ENCODE results near the gene SDC3.
A peak's percentile ranks its signal among the peaks of the same experiment; 100 is the strongest.
"Not testable (repeated sequence)": the region's sequence is repeated elsewhere in the genome, so short reads cannot be mapped to it uniquely, and the experiment has no call there.

Gene SDC3, protein sequence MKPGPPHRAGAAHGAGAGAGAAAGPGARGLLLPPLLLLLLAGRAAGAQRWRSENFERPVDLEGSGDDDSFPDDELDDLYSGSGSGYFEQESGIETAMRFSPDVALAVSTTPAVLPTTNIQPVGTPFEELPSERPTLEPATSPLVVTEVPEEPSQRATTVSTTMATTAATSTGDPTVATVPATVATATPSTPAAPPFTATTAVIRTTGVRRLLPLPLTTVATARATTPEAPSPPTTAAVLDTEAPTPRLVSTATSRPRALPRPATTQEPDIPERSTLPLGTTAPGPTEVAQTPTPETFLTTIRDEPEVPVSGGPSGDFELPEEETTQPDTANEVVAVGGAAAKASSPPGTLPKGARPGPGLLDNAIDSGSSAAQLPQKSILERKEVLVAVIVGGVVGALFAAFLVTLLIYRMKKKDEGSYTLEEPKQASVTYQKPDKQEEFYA

DNA sequence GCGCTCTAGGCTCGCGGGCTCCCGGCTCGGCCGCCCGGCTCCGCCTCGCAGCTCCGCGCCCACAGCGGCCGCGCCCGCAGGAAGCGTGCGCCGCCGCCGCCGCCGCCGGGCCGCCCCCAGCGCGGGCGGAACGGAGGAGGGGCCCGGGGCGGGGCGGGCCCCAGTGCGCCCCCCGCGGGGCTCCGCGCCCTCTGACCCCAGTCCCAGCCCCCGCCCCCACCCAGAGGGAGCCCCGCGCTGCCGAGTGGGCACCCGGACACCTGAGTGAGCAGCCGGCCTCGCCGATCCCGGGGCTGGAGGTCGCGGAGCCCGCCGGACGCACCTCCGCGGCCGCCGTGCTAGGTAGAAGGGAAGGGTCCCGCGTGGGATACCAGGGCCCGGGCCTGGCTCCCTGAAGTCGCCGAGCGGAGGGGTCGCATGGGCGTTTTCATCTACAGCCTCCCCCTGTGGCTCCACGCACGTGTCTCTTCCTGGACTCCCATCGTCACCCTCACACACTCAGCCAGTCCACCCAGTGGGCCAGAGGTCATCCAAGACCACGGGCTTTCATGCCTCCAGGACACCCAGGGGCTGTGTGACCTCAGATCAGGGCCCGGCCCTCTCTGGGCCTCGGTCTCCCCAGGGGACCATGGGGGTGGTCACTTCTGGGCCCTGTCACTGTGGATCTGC is at the start of gene SDC3:
Gene SDC3, minus strand, starts transcription at position 63 of the 669 bp plus-strand sequence. CDS start 172 bp downstream, outside the sequence.
- Histone ChIP-seq H3K4me1 (ENCODE audit: insufficient read depth, low read length) (peaks cover 38% of the 10 kb centered on the region), H3K9ac (ENCODE audit: low read depth, low read length) (peak within 1 kb of the TSS; percentile 61), H3K36me3 (ENCODE audit: insufficient read depth, low read length) (no peaks in the 10 kb centered on the region), H3K9me3 (ENCODE audit: control insufficient read depth, insufficient read depth, low read length) (no peaks in the 10 kb centered on the region)

GRCh38 chr1:30957560-30958222 is 49.1 kb upstream of the SDC3 start:
- Histone ChIP-seq H3K9ac (ENCODE audit: low read depth, low read length) (no peak overlapping the region), H3K9me3 (ENCODE audit: control insufficient read depth, insufficient read depth, low read length) (no peaks in the 10 kb centered on the region), H3K4me1 (ENCODE audit: insufficient read depth, low read length) (no peaks in the 10 kb centered on the region), H3K36me3 (ENCODE audit: insufficient read depth, low read length) (peaks cover 16% of the 10 kb centered on the region)

- Histone ChIP-seq H3K9me3 (ENCODE audit: control insufficient read depth, insufficient read depth, low read length) (no peaks in the 10 kb centered on the region), H3K9ac (ENCODE audit: low read depth, low read length) (no peak overlapping the region), H3K36me3 (ENCODE audit: insufficient read depth, low read length) (peaks cover 22% of the 10 kb centered on the region), H3K4me1 (ENCODE audit: insufficient read depth, low read length) (no peaks in the 10 kb centered on the region)
These were observed 47.0 kb upstream of the SDC3 start for GRCh38 chr1:30955448-30956015.

GRCh38 chr1:30953685-30954084 is 45.1 kb upstream of the SDC3 start:
- H3K36me3 ChIP-seq (ENCODE audit: insufficient read depth, low read length) = peaks cover 30% of the 10 kb centered on the region
- no peaks in the 10 kb centered on the region for H3K9me3 ChIP-seq (ENCODE audit: control insufficient read depth, insufficient read depth, low read length)
- H3K9ac ChIP-seq (ENCODE audit: low read depth, low read length) = no peak overlapping the region
- no peaks in the 10 kb centered on the region for H3K4me1 ChIP-seq (ENCODE audit: insufficient read depth, low read length)

GRCh38 chr1:30952098-30952497 is 43.5 kb upstream of the SDC3 start:
- Histone ChIP-seq H3K4me1 (ENCODE audit: insufficient read depth, low read length) (no peaks in the 10 kb centered on the region), H3K9me3 (ENCODE audit: control insufficient read depth, insufficient read depth, low read length) (no peaks in the 10 kb centered on the region), H3K36me3 (ENCODE audit: insufficient read depth, low read length) (peaks cover 30% of the 10 kb centered on the region), H3K9ac (ENCODE audit: low read depth, low read length) (no peak overlapping the region)

GRCh38 chr1:30950700-30951099 is 42.1 kb upstream of the SDC3 start:
- no peak overlapping the region for H3K9ac ChIP-seq (ENCODE audit: low read depth, low read length)
- no peaks in the 10 kb centered on the region for H3K4me1 ChIP-seq (ENCODE audit: insufficient read depth, low read length)
- H3K36me3 ChIP-seq (ENCODE audit: insufficient read depth, low read length) = peaks cover 28% of the 10 kb centered on the region
- H3K9me3 ChIP-seq (ENCODE audit: control insufficient read depth, insufficient read depth, low read length) = no peaks in the 10 kb centered on the region

GRCh38 chr1:30950053-30950452 is 41.5 kb upstream of the SDC3 start:
- Histone ChIP-seq H3K36me3 (ENCODE audit: insufficient read depth, low read length) (peaks cover 28% of the 10 kb centered on the region), H3K4me1 (ENCODE audit: insufficient read depth, low read length) (no peaks in the 10 kb centered on the region), H3K9me3 (ENCODE audit: control insufficient read depth, insufficient read depth, low read length) (no peaks in the 10 kb centered on the region), H3K9ac (ENCODE audit: low read depth, low read length) (no peak overlapping the region)

GRCh38 chr1:30949487-30949838 is 40.9 kb upstream of the SDC3 start:
- not testable (repeated sequence) for H3K9ac ChIP-seq (ENCODE audit: low read depth, low read length); H3K9me3 ChIP-seq (ENCODE audit: control insufficient read depth, insufficient read depth, low read length); H3K4me1 ChIP-seq (ENCODE audit: insufficient read depth, low read length)
- H3K36me3 ChIP-seq (ENCODE audit: insufficient read depth, low read length) = peaks cover 28% of the 10 kb centered on the region

DNA sequence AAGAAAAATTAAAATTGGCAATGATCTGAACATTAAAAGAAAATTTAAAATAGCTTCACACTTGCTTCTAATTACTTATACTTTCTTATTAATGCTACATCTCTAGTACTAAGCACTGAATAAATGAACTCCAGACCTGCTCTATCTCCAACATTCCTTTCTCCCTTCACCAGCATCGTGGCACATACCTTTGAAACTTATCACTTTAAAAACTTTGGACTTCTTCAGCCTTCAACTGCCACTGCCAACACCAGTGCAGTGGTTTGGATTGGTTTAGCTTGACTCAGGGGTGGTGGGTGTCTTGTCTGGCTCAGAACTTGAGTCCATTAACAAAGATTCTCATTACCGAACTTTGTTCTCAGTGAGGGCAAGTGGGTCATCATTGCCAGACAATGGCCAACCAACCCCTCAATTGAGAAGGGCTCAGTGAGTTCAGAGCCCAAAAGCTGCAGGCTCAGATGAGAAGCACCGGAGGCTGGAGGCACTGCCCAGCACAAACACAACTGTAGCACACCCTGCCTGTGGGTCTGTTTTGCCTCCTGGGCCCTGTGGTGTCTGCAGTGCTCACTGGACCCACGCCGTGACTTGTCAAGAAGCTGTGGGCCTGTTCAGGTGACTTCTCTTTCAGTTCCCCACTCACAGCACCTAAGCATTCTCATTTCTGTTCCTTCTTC is 40.4 kb upstream of the SDC3 start:
- peaks cover 26% of the 10 kb centered on the region for H3K36me3 ChIP-seq (ENCODE audit: insufficient read depth, low read length)
- not testable (repeated sequence) for H3K9ac ChIP-seq (ENCODE audit: low read depth, low read length); H3K9me3 ChIP-seq (ENCODE audit: control insufficient read depth, insufficient read depth, low read length); H3K4me1 ChIP-seq (ENCODE audit: insufficient read depth, low read length)

DNA sequence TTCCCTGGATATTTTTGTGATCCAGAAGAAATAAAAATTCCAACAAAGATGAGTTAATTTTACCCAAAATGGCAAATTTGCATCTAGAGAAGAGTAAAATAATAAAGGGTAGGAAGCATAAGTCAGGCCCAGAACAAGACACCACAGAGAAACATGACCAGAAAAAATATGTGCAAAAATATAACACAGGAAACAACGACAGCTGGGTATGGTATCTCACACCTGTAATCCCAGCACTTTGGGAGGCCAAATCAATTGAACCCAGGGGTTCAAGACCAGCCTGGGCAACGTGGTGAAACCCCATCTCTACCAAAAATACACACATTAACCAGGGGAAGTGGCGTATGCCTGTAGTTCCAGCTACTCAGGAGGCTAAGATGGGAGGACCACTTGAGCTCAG is 39.7 kb upstream of the SDC3 start:
- no peak overlapping the region for H3K9ac ChIP-seq (ENCODE audit: low read depth, low read length)
- peaks cover 22% of the 10 kb centered on the region for H3K36me3 ChIP-seq (ENCODE audit: insufficient read depth, low read length)
- H3K9me3 ChIP-seq (ENCODE audit: control insufficient read depth, insufficient read depth, low read length) = no peaks in the 10 kb centered on the region
- H3K4me1 ChIP-seq (ENCODE audit: insufficient read depth, low read length) = no peaks in the 10 kb centered on the region

GRCh38 chr1:30947212-30947611 is 38.7 kb upstream of the SDC3 start:
- Histone ChIP-seq H3K9me3 (ENCODE audit: control insufficient read depth, insufficient read depth, low read length) (no peaks in the 10 kb centered on the region), H3K36me3 (ENCODE audit: insufficient read depth, low read length) (peaks cover 26% of the 10 kb centered on the region), H3K9ac (ENCODE audit: low read depth, low read length) (no peak overlapping the region), H3K4me1 (ENCODE audit: insufficient read depth, low read length) (no peaks in the 10 kb centered on the region)

- H3K4me1 ChIP-seq (ENCODE audit: insufficient read depth, low read length) = no peaks in the 10 kb centered on the region
- no peaks in the 10 kb centered on the region for H3K9me3 ChIP-seq (ENCODE audit: control insufficient read depth, insufficient read depth, low read length)
- no peak overlapping the region for H3K9ac ChIP-seq (ENCODE audit: low read depth, low read length)
- H3K36me3 ChIP-seq (ENCODE audit: insufficient read depth, low read length) = peaks cover 18% of the 10 kb centered on the region
These were observed 33.9 kb upstream of the SDC3 start for GRCh38 chr1:30942326-30942963.

GRCh38 chr1:30940541-30940940 is 32.0 kb upstream of the SDC3 start:
- peaks cover 26% of the 10 kb centered on the region for H3K36me3 ChIP-seq (ENCODE audit: insufficient read depth, low read length)
- H3K9ac ChIP-seq (ENCODE audit: low read depth, low read length) = no peak overlapping the region
- no peaks in the 10 kb centered on the region for H3K4me1 ChIP-seq (ENCODE audit: insufficient read depth, low read length)
- H3K9me3 ChIP-seq (ENCODE audit: control insufficient read depth, insufficient read depth, low read length) = no peaks in the 10 kb centered on the region
